HK-2 (cell line): ENCODE measurements around the gene RPL21.

Experiments used
- DNase-seq: peaks from one replicate; pipeline ENCODE4 v3.0.0-alpha.2; 2018; ENCODE audit not compliant: unreplicated experiment

Gene RPL21

DNA sequence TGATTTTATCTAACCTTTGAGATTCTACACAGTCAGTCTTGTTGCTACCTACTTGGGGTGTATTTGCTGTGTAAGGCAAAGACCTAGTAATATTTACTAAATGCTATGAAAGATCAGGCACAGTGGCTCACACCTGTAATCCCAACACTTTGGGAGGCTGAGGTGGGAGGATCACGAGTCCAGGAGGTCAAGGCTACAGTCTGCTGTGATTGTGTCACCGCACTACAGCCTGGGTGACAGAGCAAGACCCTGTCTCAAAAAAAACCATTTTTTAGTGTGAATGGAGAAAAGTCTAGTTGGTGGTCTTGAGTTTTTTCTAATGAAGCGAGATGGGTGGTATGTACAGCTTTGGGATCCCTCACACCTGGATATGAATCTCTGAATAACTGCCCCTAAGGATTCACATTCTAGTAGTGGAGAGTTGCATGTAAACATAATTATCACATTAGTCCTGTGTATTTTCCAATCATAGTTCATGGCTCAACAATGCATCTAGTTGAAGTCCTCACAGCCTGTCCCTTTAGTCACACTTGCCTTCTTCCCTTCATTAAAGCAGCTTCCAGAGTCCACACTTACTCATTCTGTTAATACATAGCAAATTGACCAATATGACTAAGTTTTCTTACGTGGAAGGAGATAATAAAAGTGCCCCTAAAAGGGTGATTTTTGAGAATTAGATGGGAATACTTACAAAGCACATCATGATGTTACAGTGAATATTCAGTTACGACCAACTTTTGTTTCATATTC is 7.5 kb downstream of the RPL21 start:
- DNase-seq = no peak

DNA sequence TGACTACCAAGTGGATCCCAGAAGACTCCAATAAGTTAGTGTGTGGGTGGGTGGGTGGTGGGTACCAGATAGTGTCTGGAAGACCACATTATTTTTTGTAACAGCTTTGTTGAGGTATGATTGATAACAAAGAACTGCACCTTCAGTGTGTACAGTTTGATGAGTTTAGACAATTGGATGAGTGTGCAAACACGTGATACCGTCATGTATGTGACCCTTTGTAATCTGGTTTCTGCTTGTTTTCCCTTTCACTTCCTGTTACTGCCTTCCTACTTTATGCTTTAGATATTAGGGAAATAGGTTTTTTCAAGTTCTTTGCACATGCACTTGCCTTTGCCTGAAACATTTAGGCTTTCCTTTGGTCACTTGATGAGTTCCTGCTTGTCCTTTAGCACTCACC is 8.5 kb downstream of the RPL21 start:
- DNase-seq = no peak

DNA sequence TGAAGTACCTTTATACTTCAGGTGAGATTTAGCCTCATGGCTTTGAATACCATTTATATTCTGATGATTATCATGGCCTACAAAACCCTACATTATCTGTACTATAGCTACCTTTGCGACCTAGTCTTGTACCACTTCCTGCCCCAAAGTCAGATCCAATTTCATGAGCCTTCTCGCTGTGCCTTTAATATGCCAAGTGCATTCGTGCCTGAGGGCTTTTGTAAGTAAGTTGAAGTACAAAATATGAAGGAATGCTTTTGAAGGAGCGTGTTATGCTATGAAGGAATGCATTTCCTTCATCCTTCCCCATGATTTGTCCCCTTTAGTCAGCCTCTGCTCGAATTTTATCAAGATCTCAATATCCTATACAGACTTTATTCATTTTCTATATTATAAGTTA is 10.0 kb downstream of the RPL21 start:
- no peak for DNase-seq

DNA sequence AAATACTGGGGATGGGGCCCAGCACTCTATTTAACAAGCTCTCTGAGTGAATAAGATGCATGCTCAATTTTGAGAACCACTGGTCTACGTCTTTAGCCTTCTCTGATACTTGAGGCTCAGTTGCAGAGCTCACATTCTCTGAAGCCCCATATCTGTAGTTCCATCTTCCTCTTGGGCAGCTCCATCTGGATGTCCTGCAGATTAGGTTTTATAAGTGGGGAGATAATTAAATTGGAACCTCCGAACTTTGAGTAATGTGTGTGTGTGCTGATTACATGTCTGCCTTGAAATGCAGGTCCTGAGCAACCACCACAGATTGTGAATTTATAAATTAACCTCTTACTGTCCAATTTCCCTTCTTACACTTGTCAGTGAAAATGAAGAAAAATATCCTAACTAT is 12.1 kb downstream of the RPL21 start:
- DNase-seq = no peak

DNA sequence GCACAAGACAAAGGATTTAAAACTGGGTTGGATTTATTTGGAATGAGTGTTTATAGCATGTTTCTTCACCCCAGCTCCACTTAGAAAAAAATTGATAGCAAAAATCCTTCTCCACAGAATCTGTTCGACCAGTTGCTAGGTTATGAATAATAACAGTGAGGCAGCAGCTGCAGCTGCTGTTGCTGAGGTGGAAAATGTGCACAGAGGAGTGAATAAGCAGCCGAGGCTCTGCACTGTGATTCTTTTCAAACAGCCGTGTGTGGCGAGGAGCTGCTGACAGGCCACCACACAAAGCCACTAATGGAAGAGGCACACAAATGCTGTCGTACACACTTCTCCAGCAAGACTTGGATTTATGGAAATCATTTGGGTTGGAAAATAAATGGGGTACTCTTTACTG is 12.8 kb downstream of the RPL21 start:
- no peak for DNase-seq

DNA sequence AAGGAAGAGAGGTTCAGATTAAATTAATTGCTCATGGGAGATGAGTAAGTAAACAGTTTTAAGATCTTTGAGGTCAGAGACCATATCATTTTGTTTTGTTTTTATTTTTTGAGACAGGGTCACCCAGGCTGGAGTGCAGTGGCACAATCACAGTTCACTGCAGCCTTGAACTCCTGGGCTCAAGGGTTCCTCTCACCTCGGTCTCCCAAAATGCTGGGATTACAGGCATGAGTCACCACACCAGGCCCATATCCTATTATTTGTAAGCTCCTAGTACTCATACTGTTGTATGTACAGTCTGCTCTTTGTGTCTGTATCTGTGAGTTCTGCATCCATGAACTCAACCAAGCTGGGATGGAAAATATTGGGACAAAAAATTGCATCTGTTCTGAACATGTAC is 13.3 kb downstream of the RPL21 start:
- DNase-seq = no peak

DNA sequence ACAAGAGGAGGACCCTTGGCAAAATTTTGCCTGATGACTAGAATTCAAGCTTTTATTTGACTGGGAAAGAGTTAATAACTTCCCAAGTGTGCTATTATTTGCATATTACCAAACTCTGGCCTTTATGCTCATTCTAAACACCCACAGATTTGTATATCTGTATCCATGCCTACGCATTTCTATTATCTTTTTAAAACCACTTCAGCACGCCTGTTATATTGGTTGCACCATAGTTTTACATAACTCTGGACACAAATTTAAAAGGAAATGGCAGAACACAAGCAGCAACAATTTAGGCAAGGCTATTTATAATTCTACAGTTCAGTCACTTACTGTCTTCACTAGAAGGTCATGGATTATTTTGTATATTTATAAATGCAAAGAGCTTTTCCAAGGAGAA is 15.6 kb downstream of the RPL21 start:
- DNase-seq = no peak

DNA sequence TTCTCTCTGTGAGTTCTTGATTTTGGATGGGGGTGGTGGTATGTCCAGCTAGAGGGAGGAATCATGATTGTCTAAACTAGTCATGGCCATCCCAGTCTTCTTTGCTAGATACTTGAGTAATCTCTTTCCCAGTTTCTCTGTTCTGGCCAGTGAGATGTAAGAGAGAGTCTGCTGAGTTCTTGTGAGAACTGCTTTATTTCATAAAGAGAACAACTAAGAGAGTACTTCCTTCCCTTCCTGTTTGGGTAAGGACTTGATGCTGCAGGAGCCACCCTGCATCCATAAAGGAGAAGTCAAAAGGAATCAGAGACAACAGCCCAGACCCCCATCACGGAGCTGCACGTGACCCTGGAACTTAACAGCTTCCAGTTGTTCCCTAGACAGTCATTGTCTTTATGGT is 16.2 kb downstream of the RPL21 start:
- DNase-seq = no peak

DNA sequence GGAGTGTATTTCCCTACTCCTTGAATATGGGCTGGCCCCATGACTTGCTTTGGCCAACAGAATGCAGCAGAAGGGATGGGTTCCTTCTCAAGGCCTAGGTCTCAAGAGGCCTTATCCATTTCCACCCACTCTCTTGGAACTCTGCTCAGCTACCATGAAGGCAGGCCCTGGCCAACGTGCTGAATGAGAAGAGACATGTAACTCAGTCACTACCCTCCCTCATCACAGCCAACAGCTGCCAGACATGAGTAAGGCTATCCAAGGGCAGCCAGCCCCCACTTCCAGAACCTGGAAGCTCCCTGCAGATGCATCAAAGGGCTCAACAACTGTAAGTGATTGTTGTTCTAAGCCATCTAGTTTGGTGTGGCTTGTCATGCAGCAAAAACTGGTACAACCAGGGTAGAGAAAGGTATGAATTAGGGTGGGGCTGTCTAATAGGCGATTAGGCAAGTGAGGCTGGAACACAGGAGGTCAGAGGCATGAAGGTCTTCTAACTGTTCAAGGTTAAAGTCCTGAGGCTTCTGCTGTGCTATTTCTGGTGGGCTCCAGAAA is 17.8 kb downstream of the RPL21 start:
- no peak for DNase-seq

DNA sequence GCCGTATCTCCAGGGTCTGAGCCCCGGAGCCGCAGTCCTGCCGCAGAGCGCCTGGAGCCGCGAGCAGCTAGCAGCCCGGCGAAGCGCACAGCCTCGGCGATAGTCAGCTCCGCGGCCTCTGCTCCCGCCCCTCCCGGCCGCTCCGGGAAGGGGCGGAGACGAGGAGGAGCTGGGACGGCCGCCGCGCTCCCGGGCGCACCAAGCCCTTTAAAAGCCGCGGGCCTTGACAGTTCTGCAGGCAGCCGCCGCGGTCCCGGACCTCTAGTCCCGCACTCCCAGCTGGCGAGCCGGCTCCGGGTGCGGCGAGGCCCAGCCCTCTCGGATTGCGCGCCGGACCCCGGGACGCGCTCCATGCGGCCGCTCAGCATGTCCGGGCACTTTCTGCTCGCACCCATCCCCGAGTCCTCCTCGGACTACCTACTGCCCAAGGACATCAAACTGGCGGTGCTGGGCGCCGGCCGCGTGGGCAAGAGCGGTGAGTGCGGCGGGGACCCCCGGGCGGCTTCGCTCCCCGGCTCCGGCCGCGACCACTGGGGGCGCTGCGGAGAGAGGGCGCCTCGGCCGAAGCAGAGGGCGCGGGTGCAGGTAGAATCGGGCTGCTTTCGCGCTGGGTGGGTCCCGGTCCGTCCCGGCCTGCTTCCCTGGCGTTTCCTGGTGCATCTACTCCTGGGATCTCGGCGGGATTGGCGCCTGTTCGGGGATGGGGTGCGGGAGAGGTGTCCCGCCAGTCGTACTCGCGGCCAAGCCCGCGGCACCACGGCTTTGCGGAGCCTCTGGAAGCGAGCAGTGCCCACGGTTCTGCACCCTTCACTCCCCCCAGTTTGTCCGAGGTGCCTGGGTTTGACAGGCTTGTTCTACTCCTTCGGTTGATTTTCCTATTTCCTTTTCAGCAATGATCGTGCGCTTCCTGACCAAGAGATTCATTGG is 19.5 kb downstream of the RPL21 start, which contains the start of gene RASL11A:
RASL11A (plus strand) TSS at position 237 of the 927 bp plus-strand sequence; CDS start at position 352, 115 bp downstream.
- DNase-seq = peak; percentile 71

DNA sequence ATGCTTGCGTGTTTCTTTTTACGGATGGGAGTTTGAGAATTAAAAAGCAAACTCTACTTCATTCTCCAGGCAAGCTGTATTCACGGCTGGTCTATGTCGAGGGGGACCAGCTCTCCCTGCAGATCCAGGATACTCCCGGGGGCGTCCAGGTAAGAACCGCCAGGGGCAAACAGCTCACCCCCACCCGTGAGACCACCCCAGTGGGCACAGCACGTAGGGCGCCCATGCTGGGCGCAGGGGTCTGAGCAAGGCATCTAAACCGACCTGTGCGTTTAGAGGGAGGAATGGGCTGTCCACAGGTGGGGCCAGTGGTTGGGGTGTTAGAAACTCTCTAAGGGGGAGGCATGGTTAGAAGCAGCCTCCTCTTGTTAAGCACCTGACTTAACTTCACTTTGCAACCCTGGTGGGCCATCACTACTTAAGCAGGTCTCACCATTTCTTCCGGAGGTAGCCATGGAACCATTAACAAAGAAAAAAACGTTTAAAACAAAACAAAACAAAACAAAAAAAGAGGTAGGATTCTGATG is 20.3 kb downstream of the RPL21 start:
- no peak for DNase-seq

DNA sequence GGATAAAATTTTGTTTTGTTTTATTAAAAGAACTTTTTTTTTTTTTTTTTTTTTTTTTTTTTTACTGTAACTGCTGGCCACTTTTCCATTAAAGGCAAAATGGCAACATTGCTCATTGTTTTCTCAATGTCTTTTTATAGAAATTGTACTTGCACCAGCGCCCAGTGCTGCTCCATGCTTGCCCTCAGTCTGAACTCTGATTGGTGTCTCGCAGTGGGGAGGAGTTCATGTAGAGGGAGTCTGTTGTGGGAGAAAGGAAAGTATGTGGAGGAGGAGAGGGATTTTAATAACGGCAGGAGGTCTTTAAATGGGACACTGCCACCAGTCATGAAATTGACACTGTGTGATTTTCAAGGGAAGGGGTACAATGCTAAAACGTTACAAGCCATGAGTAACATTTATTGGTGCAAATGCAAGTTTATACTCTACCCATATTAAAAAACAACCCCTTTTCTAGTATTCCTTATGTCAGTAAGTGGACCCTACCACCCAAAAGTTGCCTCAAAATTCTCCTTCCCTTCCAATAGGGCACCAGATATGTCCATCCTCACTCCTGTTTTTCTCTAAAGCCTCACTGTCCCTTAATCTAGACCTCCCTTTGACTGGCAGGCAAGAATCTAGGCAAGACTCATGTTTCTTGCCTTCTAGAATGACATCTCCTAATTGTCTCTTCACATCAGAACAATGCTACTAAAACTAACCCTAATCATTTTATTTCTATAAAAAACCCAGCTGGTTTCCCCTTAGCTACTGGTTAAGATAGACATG is 22.5 kb downstream of the RPL21 start:
- DNase-seq = no peak

DNA sequence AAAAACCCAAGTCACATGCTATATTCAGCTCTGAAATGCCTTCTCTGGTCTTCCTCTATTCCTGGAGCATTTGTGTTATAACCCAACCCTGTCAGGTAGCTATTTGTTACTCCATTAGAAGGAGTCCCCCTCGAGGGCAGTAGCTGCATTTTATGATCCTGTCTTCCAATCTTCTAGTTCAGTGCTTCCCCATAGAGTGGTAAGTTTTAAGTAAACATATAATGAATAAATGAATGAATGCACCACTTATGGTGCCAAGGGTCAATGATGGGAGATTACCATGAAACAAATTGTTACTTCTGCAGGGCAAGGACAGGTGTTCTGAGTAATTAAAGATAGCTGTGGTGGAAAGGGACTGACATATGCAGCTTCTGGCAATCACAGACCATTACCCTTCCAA is 23.3 kb downstream of the RPL21 start:
- no peak for DNase-seq

DNA sequence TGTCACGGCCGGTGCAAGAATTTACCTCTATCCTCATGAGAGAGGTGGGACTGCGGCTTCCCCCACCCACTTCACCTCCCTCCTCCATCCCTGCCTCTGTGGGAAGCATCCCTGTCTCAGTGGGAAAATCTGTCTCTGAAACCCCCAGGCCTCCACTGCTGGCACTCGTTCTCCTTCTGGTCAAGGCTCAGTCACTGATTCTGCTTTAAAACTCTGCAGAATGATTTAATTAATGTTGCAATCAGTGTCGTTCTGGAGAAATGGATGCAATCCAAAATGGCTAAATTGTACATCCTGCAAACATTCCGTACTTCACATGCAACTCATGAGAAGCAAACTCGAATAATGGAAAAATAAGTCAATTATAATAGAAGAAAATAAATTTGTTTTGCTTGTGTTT is 24.8 kb downstream of the RPL21 start:
- DNase-seq = no peak

DNA sequence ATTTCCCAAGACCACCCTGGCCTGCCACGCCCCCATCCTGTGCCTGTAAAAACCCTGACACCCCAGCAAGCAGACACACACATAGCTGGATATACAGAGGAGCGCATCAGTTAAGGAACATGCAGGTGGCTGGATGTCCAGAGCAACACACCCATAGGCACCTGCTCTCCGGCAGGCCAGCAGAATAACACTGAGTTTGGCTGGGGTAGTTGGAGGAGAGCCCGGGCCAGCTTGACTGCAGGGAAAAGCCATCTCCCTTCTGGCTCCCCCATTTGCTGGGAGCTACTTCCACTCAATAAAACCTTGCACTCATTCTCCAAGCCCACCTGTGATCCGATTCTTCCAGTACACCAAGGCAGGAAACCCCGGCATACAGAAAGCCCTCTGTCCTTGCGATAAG is 28.1 kb downstream of the RPL21 start:
- no peak for DNase-seq

DNA sequence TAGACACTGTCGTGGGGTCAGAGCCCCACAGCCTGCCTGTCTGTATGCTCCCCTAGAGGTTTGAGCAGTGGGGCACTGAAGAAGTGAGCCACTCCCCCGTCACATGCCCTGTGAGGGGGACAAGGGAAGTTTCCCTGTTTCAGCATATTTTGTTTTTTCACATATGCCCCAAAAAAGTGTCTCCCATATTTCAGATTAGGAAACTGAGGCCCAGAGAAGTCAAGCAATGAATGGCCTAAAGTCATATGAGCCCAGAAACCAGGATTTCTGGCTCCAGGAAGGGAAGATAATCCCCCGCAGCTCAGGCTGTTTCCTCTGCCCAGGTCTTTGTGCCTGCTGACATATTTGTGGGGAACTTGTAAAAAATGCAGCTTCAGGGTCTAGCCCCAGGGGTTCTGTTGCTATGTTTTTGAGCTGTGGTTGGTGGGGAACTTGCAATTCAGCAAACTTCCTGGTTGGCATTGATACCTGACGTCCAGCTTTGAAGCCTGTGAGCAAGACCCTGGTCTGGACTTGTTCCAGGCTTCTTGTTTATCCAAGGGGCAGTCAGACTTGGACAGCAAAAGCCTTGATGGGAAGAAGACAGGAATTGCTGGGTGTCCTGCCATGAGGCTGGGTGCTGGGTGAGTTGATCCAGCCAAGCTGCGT is 28.8 kb downstream of the RPL21 start:
- DNase-seq = no peak

DNA sequence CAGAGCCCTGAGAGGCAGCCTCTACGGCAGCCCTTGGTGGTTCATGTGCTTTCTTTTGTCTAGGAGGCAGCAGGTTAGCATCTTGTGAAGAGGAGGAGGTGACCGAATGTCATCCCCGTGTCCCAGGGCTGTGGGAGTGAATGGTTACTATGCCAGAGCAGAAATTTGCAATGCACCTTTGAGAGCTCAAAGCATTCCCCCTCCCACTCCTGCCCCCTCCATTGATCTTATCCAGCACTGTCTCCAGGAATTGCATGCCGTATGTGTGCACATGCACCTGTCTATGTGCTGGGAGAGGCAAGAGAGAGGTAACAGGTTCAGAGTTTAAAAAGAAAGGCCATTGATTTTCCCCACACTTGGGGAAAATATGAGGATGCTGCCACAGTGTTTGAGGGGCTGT is 29.5 kb downstream of the RPL21 start:
- DNase-seq = no peak

DNA sequence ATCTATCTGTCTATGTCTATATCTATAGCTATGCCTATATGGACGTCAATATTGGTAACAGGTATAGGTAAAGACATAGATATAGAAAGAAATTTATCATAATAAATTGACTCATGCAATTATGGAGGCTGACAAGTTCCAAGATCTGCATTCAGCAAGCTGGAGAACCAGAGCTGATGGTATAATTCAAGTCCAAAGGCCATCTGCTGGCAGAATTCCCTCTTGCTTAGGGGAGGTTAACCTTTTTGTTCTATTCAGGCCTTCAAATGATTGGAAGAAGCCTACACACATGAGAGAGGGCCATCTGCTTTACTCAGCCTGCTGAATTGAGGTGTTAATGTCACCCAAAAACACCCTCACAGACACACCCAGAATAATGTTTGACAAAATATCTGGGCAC is 30.1 kb downstream of the RPL21 start:
- DNase-seq = no peak

DNA sequence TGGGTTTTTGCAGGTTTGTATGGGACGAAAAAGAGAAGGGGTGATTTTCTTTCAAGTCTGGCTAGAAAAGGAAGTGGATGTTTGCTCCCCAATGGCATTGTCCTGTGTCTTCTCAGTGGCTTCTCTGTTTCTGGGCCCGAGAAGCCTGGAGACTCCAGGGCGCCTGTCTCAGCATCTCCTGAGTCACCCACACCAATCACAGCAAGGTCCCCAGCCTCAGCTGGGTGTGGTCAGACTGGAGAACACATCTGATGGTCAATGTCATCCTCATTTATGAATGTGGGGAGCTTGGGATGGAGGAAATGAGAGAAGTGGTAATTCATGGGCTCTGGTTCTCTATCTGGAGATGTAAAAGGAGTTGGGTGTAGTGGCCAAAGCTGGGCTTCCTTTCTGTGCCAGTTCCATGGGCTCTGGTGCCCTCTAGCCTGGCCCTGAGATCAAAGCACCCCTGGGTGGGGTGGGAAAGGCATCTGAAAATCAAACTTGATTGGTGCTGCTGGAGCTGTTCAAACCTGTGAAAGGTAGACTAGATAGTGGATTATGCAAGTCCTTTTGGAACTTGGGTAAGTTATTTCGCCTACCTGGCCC is 32.6 kb downstream of the RPL21 start:
- DNase-seq = peak; percentile 6

DNA sequence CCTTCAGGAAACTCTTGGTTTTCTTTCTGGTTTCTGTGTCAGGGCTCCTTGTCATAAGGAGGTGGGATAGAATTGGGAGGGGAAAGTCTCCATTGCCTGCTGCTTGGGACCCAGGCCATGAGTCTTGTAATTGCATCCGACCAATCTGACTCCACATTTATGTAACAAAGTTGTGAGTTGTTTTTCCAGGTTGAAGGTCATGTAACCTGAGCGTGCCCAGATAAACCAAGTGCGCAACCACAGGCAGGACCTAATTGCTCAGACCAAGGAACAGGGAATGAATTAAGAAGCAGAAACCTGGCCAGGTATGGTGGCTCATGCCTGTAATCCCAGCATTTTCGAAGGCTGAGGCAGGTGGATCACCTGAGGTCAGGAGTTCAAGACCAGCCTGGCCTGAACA is 37.0 kb downstream of the RPL21 start:
- DNase-seq = no peak
